Muscle of leg (tissue), 11 donors: ENCODE results near the gene RUFY3. TPM values are rescaled to one million over a fixed set of nuclear protein-coding genes. Genes with fewer than 3 reads are reported as not detected.
"Not testable (repeated sequence)": the region's sequence is repeated elsewhere in the genome, so short reads cannot be mapped to it uniquely, and the experiment has no call there.

Experiments
- DNase-seq: peaks from one replicate; pipeline ENCODE4 v3.0.0; 2013
- H3K27ac ChIP-seq: one replicate; pipeline ENCODE4 v1.5.1; 2013; ENCODE audit warnings: mild to moderate bottlenecking, low read length, control low read depth
- H3K27me3 ChIP-seq: one replicate; pipeline ENCODE4 v1.6.1; 2013; ENCODE audit warnings: low read length; ENCODE audit not compliant: control insufficient read depth, insufficient read depth
- H3K36me3 ChIP-seq: one replicate; pipeline ENCODE4 v1.6.1; 2013; ENCODE audit warnings: low read length; ENCODE audit not compliant: control insufficient read depth, insufficient read depth
- H3K4me1 ChIP-seq: one replicate; pipeline ENCODE4 v1.6.1; 2013; ENCODE audit warnings: low read length; ENCODE audit not compliant: control insufficient read depth, insufficient read depth
- H3K4me3 ChIP-seq: one replicate; pipeline ENCODE4 v1.5.1; 2013; ENCODE audit warnings: low read length, control low read depth
- H3K9me3 ChIP-seq: replicated peaks from 2 replicates; pipeline ENCODE4 v1.6.1; 2013; ENCODE audit warnings: low read depth, low read length; ENCODE audit not compliant: control insufficient read depth
- WGBS: methylation state at CpG from one replicate; pipeline ENCODE4 v1.1.5; 2013; ENCODE audit warnings: missing lambda C conversion rate; ENCODE audit not compliant: insufficient coverage; 5-methylcytosine and 5-hydroxymethylcytosine counted together
- polyA plus RNA-seq, 8 donors: library from polyadenylated mRNA; unstranded; fragments of 120-200 nt; gene quantifications; one replicate each; pipeline versions ENCODE4 v1.2.1 to v1.2.3, GENCODE V29; 2013; ENCODE audit warnings: inconsistent platforms in 1 of 8, low replicate concordance in 1 of 8; ENCODE audit not compliant: insufficient read length in 8 of 8, insufficient read depth in 1 of 8
- total RNA-seq: library from RNA; stranded (reverse); fragments of 120-200 nt; gene quantifications from one replicate; pipeline ENCODE4 v1.2.4, GENCODE V29; 2013

Gene RUFY3
- total and polyA plus RNA-seq, 9 donors, result 47.7 to 102 (median 70.2) TPM

DNA sequence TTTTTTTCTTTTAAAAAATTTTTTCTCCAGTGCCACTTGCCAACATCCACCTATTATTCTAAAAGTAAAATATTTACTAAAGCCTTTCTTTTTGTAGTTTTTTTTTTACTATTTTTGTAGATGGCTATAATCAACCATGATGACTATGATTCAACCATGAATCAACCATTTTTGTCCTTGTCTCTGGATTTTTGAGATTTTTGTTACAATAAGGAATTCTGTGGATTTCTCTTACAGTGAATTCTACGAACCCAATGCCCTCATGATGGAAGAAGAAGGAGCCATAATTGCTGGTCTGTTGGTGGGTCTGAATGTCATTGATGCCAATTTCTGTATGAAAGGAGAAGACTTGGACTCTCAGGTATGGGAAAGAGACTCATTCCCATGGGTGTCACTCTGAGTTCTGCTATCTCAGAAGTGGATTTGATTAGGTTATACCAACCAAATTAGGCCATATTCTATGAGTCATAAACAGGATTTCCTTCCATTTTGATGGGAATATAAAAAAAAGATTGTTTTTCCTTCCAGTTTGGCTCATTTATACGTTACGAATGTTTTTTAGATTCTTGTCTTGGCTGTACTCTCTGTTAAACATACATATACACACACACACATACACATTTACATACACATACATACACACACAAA, 46.7 kb downstream of the RUFY3 start:
- Histone ChIP-seq H3K27ac (no peak overlapping the region), H3K4me1 (no peaks in the 10 kb centered on the region), H3K27me3 (no peaks in the 10 kb centered on the region), H3K9me3 (no peaks in the 10 kb centered on the region), H3K4me3 (no peak overlapping the region), H3K36me3 (peaks cover 45% of the 10 kb centered on the region)
- WGBS, result 100% methylated on average over 1 of the region's 3 CpGs
- DNase-seq, result no peak

DNA sequence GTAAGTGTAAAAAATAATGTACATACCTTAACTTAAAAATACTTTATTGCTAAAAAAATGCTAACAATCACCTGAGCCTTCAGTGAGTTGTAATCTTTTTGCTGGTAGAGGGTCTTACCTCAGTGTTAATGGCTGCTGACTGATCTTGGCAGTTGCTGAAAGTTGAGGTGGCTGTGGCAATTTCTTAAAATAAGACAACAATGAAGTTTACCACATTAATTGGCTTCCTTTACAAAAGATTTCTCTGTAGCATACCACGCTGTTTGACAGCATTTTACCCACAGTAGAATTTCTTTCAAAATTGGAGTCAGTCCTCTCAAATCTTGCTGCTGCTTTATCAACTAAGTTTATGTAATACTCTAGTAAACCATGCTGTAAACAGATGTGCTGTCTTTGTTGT, 47.6 kb downstream of the RUFY3 start:
- not testable (repeated sequence) for DNase-seq
- WGBS, result no CpG with 5 or more reads among the region's 1 CpG

DNA sequence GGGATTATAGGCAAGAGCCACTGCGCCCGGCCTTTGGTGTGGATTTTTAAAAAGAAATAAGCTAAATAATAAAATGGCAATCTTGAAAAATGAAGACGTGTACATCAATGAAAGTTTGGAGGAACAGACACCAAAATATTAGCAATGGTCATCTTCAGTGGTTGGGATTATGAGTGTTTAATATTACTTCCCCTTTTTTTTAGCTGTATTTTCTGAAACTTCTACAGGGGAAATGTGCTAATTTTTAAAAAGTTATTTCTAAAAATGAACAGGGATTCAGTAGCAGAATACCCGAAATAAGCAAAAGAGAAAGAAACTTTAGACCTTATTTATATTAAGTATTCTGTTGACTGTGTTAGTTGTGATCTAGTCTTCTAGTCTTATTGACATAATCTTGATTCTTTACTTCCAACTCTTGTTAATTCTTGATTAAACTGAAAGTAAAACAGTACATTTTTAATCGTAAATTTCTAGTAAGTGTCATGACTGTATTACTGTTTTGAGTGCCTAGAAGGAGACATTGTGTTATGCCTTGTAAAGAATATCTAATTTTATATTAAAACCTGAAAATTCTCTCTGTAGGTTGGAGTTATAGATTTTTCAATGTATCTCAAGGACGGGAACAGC, 51.3 kb downstream of the RUFY3 start:
- no CpG with 5 or more reads among the region's 6 CpGs for WGBS
- H3K36me3 ChIP-seq, result peaks cover 33% of the 10 kb centered on the region
- no peaks in the 10 kb centered on the region for H3K4me1 ChIP-seq
- H3K27me3 ChIP-seq, result no peaks in the 10 kb centered on the region
- H3K4me3 ChIP-seq, result no peak overlapping the region
- no peak for DNase-seq
- H3K9me3 ChIP-seq, result no peaks in the 10 kb centered on the region
- H3K27ac ChIP-seq, result no peak overlapping the region

More for the DNA sequence above, 47.6 kb downstream of the RUFY3 start:
- not testable (repeated sequence) for H3K4me1 ChIP-seq, H3K27me3 ChIP-seq, H3K9me3 ChIP-seq, H3K4me3 ChIP-seq, H3K27ac ChIP-seq
- H3K36me3 ChIP-seq, result peaks cover 39% of the 10 kb centered on the region

DNA sequence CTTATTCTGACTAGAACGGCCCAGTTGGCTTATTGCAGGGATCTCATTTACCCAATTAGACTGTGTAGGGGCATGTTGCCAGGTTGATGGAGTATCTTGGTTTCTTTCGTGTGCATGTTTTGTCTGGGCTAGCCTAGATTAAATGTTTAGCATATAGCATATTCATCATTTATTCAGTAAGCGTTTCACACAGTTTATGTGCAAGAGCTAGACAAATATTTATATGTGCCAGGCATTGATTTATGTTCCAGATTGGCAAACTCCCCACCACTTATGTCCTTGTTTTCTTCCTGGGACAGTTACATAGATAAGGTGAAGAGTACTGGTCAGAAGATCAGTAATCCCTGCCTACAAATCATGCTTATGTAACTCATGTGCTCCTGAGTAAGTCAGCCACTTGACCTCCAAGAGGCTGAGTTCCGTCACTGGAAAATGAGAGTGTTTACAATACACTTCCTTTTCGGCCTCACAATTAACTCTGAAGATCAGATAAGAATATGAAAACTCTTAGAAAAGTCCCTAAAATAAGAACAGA, 57.2 kb downstream of the RUFY3 start:
- DNase-seq, result no peak
- no CpG with 5 or more reads among the region's 5 CpGs for WGBS
- Histone ChIP-seq H3K9me3 (no peaks in the 10 kb centered on the region), H3K36me3 (peaks cover 19% of the 10 kb centered on the region), H3K4me3 (no peak overlapping the region), H3K27ac (no peak overlapping the region), H3K27me3 (no peaks in the 10 kb centered on the region), H3K4me1 (no peaks in the 10 kb centered on the region)

DNA sequence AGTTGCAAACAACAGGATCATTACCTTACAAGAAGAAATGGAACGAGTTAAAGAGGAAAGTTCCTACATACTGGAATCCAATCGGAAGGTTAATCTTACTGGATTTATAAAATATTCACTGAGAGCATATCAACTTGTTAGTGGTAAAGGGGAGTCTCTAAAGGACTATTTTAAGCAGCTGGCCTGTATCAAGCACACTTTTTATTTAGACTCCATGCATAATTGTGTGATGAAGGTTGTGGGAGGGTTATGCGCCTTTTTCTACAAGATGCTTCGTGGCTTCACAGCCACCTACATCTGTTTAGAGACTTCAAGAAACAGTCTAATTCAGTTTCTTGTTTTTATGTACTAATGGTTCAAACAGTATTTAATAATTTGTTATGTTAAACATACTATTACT, 61.3 kb downstream of the RUFY3 start:
- H3K27me3 ChIP-seq, result no peaks in the 10 kb centered on the region
- no peak for DNase-seq
- H3K36me3 ChIP-seq, result peaks cover 20% of the 10 kb centered on the region
- no peak overlapping the region for H3K4me3 ChIP-seq
- no peaks in the 10 kb centered on the region for H3K9me3 ChIP-seq
- H3K27ac ChIP-seq, result no peak overlapping the region
- no CpG with 5 or more reads among the region's 4 CpGs for WGBS
- no peaks in the 10 kb centered on the region for H3K4me1 ChIP-seq

DNA sequence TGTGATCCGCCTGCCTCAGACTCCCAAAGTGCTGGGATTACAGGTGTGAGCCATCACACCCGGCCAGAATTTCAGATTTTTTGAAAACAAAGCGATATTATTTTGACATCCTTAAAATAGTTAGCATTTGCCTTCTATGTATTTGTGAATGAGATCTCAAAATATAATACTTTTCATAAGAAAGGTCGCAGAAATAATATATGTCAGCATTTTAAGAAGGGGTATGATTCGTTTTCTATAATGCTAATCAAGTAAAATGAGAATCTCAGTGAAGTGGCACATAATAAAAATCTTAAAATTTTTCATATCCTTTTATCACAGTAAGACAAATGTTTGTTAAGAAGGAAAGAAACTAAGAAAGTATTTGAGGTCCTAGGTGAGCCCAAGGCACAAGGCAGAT, 65.7 kb downstream of the RUFY3 start:
- 100% methylated on average over 1 of the region's 5 CpGs for WGBS
- H3K9me3 ChIP-seq, result no peaks in the 10 kb centered on the region
- no peaks in the 10 kb centered on the region for H3K4me1 ChIP-seq
- H3K4me3 ChIP-seq, result no peak overlapping the region
- no peak overlapping the region for H3K27ac ChIP-seq
- H3K27me3 ChIP-seq, result no peaks in the 10 kb centered on the region
- H3K36me3 ChIP-seq, result peaks cover 16% of the 10 kb centered on the region
- no peak for DNase-seq

DNA sequence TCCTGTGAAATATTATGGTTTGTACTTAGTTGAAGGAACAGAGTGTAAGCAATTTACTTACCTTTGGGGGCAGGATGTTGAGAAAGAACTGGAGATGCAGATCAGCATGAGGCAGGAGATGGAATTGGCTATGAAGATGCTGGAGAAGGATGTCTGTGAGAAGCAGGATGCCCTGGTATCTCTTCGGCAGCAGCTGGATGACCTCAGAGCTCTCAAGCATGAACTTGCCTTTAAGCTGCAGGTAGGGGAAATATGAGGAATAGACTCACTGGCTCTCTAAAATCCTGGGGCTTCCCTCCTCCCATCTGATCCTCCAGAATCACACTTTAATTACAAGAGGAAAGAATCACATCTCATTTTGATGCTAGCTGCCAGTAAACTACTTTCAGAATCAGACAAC, 67.0 kb downstream of the RUFY3 start:
- no peak overlapping the region for H3K27ac ChIP-seq
- no peaks in the 10 kb centered on the region for H3K4me1 ChIP-seq
- WGBS, result 100% methylated on average over 1 of the region's 1 CpG
- peaks cover 19% of the 10 kb centered on the region for H3K36me3 ChIP-seq
- H3K4me3 ChIP-seq, result no peak overlapping the region
- H3K9me3 ChIP-seq, result no peaks in the 10 kb centered on the region
- no peaks in the 10 kb centered on the region for H3K27me3 ChIP-seq
- no peak for DNase-seq

DNA sequence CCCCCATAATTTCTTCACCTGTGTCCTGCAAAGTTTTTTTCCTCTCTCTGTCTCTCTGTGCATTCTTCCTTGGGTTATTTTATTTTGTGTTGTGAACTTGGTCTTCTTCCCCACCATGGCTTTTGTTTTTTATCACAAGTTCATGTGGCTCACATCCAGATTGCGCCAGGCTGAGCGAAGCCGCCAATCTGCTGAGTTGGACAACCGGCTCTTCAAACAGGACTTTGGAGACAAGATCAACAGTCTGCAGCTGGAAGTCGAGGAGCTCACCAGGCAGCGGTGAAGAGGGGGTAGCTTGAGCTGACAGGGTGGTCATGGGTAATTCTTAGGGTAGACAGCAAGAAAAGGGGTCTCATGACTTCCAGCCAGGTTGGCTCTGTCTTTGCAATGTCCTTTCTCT, 71.9 kb downstream of the RUFY3 start:
- Histone ChIP-seq H3K27ac (no peak overlapping the region), H3K36me3 (peaks cover 25% of the 10 kb centered on the region), H3K27me3 (no peaks in the 10 kb centered on the region), H3K4me3 (no peak overlapping the region), H3K9me3 (no peaks in the 10 kb centered on the region), H3K4me1 (no peaks in the 10 kb centered on the region)
- no peak for DNase-seq
- 98% methylated on average over 6 of the region's 6 CpGs for WGBS

DNA sequence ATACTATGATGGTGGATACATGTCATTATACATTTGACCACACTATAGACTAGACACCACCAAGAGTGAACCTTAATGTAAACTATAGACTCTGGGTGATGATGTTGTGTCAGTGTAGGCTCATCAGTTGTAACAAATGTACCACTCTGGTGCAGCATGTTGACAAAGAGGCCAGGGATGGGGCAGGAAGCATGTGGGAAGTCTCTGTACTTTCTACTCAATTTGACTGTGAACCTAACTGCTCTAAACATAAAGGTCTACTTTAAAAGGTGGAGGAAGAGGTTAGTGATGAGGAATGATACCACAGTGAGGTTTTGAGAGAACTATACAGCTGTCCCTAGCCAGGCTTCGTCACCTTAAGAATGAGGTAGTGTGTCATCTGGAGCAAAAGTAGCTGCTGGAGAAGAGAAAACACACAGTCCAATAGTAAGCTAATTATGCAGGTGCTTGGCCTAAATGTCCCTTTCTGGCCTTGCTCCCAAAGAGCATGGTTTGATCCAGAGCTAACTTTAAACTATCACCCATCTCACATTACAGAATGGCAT, 79.6 kb downstream of the RUFY3 start:
- no peak overlapping the region for H3K4me3 ChIP-seq

DNA sequence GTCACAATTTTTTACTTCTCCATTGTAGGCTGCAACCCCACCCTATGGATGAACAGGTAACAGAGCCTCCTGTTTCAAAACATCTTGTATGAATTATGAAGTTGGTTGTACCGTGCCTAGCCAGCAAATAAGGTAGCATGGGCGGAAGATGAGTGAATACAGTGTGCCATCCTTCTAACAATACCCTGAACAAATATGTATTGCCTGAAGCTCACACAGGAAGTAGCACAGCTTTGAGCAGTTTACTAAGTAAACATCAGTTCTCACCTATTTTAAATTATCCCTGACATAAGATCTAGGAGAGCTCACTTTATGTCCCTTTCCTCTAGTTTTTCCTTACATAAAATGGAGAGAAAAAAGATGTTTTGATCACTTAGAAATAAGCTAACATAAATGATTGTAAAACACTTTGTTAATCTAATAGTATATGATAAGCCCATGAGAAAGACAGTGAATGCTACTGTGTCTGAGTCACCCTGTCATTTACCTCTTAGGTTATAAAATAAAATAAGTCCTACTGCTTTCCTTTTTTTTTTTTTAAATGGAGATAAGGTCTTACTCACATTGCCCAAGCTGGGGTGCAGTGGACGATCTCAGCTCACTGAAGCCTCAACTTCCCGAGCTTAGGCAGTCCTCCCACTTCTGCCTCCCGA, 81.3 kb downstream of the RUFY3 start:
- H3K9me3 ChIP-seq, result no peaks in the 10 kb centered on the region
- WGBS, result 87% methylated on average over 3 of the region's 5 CpGs
- H3K27ac ChIP-seq, result no peak overlapping the region
- peaks cover 14% of the 10 kb centered on the region for H3K36me3 ChIP-seq
- H3K27me3 ChIP-seq, result no peaks in the 10 kb centered on the region
- H3K4me1 ChIP-seq, result no peaks in the 10 kb centered on the region
- H3K4me3 ChIP-seq, result no peak overlapping the region
- DNase-seq, result no peak

More for the DNA sequence above, 79.6 kb downstream of the RUFY3 start:
- Histone ChIP-seq H3K27me3 (no peaks in the 10 kb centered on the region), H3K36me3 (peaks cover 12% of the 10 kb centered on the region), H3K27ac (no peak overlapping the region), H3K9me3 (no peaks in the 10 kb centered on the region), H3K4me1 (no peaks in the 10 kb centered on the region)
- DNase-seq, result no peak
- 88% methylated on average over 1 of the region's 1 CpG for WGBS
